Nephron (organoid): Measurements from ENCODE around the gene NBEAL1.
A peak's percentile ranks its signal among the peaks of the same experiment; 100 is the strongest.
"Not testable (repeated sequence)": the region's sequence is repeated elsewhere in the genome, so short reads cannot be mapped to it uniquely, and the experiment has no call there.

Source experiments
- H3K27ac Mint-ChIP-seq, 3 experiments: 2 replicates each; pipeline ENCODE4 v1.8.0; 2020; ENCODE audit warnings: mixed read lengths in 3 of 3, mild to moderate bottlenecking in 2 of 3, moderate library complexity in 1 of 3
- H3K27me3 Mint-ChIP-seq: 2 replicates; pipeline ENCODE4 v1.8.0; 2021; ENCODE audit warnings: low read depth, mild to moderate bottlenecking, moderate library complexity, mixed read lengths
- H3K36me3 Mint-ChIP-seq: 2 replicates; pipeline ENCODE4 v1.8.0; 2020; ENCODE audit warnings: low read depth, mixed read lengths
- H3K4me1 Mint-ChIP-seq: 2 replicates; pipeline ENCODE4 v1.8.0; 2020; ENCODE audit warnings: mixed read lengths
- H3K4me3 Mint-ChIP-seq, 3 experiments: 2 replicates each; pipeline ENCODE4 v1.8.0; 2020; ENCODE audit warnings: mild to moderate bottlenecking in 3 of 3, mixed read lengths in 3 of 3, moderate library complexity in 2 of 3
- H3K9me3 Mint-ChIP-seq: 2 replicates; pipeline ENCODE4 v1.8.0; 2020; ENCODE audit warnings: mixed read lengths
- CTCF ChIP-seq, 3 experiments: fragments of 200-600 bp; sonication (generic); IDR thresholded peaks; one replicate each; pipeline ENCODE4 v1.5.0; 2021; ENCODE audit warnings: antibody characterized with exemption in 3 of 3; ENCODE audit not compliant: unreplicated experiment in 3 of 3

NBEAL1 gene

GRCh38 chr2:203170502-203170901 lies 155.8 kb downstream of the NBEAL1 start:
- H3K4me1 Mint-ChIP-seq = no peaks in the 10 kb centered on the region
- peak overlapping the region in 1 of 3 experiments; percentile 61 for H3K27ac Mint-ChIP-seq
- H3K27me3 Mint-ChIP-seq = no peaks in the 10 kb centered on the region
- TF ChIP-seq CTCF (IDR thresholded peaks at IDR 0.05; ENCODE audit: unreplicated experiment in 3 of 3) = no peak
- no peaks in the 10 kb centered on the region for H3K9me3 Mint-ChIP-seq
- peaks cover 32% of the 10 kb centered on the region for H3K36me3 Mint-ChIP-seq
- H3K4me3 Mint-ChIP-seq = no peak overlapping the region

- no peak for TF ChIP-seq CTCF (IDR thresholded peaks at IDR 0.05; ENCODE audit: unreplicated experiment in 3 of 3)
- no peak overlapping the region for H3K4me3 Mint-ChIP-seq
- peaks cover 31% of the 10 kb centered on the region for H3K36me3 Mint-ChIP-seq
- no peaks in the 10 kb centered on the region for H3K27me3 Mint-ChIP-seq
- H3K27ac Mint-ChIP-seq = no peak overlapping the region
- H3K4me1 Mint-ChIP-seq = no peaks in the 10 kb centered on the region
- H3K9me3 Mint-ChIP-seq = no peaks in the 10 kb centered on the region
Observed at GRCh38 chr2:203175371-203175770, 160.7 kb downstream of the NBEAL1 start.

- Mint-ChIP-seq H3K4me3 (no peak overlapping the region), H3K27me3 (no peaks in the 10 kb centered on the region), H3K36me3 (peaks cover 31% of the 10 kb centered on the region), H3K9me3 (no peaks in the 10 kb centered on the region), H3K4me1 (no peaks in the 10 kb centered on the region), H3K27ac (no peak overlapping the region)
- no peak for TF ChIP-seq CTCF (IDR thresholded peaks at IDR 0.05; ENCODE audit: unreplicated experiment in 3 of 3)
Observed at GRCh38 chr2:203177361-203177760, 162.7 kb downstream of the NBEAL1 start.

GRCh38 chr2:203185864-203186263 lies 171.2 kb downstream of the NBEAL1 start:
- Mint-ChIP-seq H3K4me1 (no peaks in the 10 kb centered on the region), H3K36me3 (peaks cover 45% of the 10 kb centered on the region), H3K27ac (peak overlapping the region in 1 of 3 experiments; percentile 2), H3K9me3 (no peaks in the 10 kb centered on the region), H3K27me3 (no peaks in the 10 kb centered on the region), H3K4me3 (no peak overlapping the region)
- no peak for TF ChIP-seq CTCF (IDR thresholded peaks at IDR 0.05; ENCODE audit: unreplicated experiment in 3 of 3)

- not testable (repeated sequence) for H3K27me3 Mint-ChIP-seq, H3K27ac Mint-ChIP-seq, H3K9me3 Mint-ChIP-seq, H3K4me1 Mint-ChIP-seq, H3K4me3 Mint-ChIP-seq
- peaks cover 60% of the 10 kb centered on the region for H3K36me3 Mint-ChIP-seq
Observed at GRCh38 chr2:203190547-203190946, 175.9 kb downstream of the NBEAL1 start.

- not testable (repeated sequence) for H3K4me3 Mint-ChIP-seq, H3K4me1 Mint-ChIP-seq, H3K27ac Mint-ChIP-seq, H3K27me3 Mint-ChIP-seq, H3K9me3 Mint-ChIP-seq
- H3K36me3 Mint-ChIP-seq = peaks cover 56% of the 10 kb centered on the region
Observed at GRCh38 chr2:203191026-203191425, 176.4 kb downstream of the NBEAL1 start.

GRCh38 chr2:203191961-203192360 lies 177.3 kb downstream of the NBEAL1 start:
- Mint-ChIP-seq H3K4me1 (no peaks in the 10 kb centered on the region), H3K9me3 (no peaks in the 10 kb centered on the region), H3K27ac (no peak overlapping the region), H3K36me3 (peaks cover 48% of the 10 kb centered on the region), H3K4me3 (no peak overlapping the region), H3K27me3 (no peaks in the 10 kb centered on the region)
- TF ChIP-seq CTCF (IDR thresholded peaks at IDR 0.05; ENCODE audit: unreplicated experiment in 3 of 3) = no peak
